ENCODE data around the gene DKK2.
A peak's percentile ranks its signal among the peaks of the same experiment; 100 is the strongest.
"Not testable (repeated sequence)": the region's sequence is repeated elsewhere in the genome, so short reads cannot be mapped to it uniquely, and the experiment has no call there.

Gene DKK2

GRCh38 chr4:106929248-106929647 lies 106.9 kb downstream of the DKK2 start:
- no peaks in the 10 kb centered on the region for H3K27me3 ChIP-seq (ENCODE audit: control insufficient read depth, insufficient read depth, low read length)
- no peaks in the 10 kb centered on the region for H3K4me1 ChIP-seq (ENCODE audit: control insufficient read depth, insufficient read depth, low read length)
- no peaks in the 10 kb centered on the region for H3K9me3 ChIP-seq (ENCODE audit: control insufficient read depth, insufficient read depth, low read length)
- no peaks in the 10 kb centered on the region for H3K36me3 ChIP-seq (ENCODE audit: control insufficient read depth, insufficient read depth, low read length)
- no peak overlapping the region for H3K27ac ChIP-seq (ENCODE audit: low read length)
- no peak for DNase-seq (ENCODE audit: low read depth, low spot score)
- no peak overlapping the region for H3K4me3 ChIP-seq (ENCODE audit: low read length)
- no CpG with 5 or more reads among the region's 2 CpGs for WGBS (ENCODE audit: insufficient coverage, insufficient read length)

DNA sequence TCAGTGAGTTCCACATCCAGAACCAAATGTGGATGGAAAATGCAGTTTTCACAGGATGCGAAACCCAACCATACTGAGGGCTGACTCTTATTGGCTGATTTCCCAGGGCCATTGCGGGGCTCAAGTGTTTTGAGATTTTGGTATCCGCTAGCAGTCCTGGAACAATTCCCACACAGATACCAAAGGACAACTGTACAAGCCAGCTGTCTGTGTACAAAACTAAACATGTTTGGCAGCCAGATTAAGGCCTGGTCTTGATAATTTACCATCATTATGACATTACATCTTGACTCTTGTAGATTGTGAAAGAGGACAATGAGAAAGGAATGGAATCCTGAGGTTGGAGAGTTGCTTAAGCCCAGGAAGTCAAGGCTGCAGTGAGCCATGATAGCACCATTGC lies 121.9 kb downstream of the DKK2 start:
- Histone ChIP-seq H3K4me1 (ENCODE audit: control insufficient read depth, insufficient read depth, low read length) (no peaks in the 10 kb centered on the region), H3K36me3 (ENCODE audit: control insufficient read depth, insufficient read depth, low read length) (no peaks in the 10 kb centered on the region), H3K27me3 (ENCODE audit: control insufficient read depth, insufficient read depth, low read length) (no peaks in the 10 kb centered on the region), H3K9me3 (ENCODE audit: control insufficient read depth, insufficient read depth, low read length) (no peaks in the 10 kb centered on the region), H3K27ac (ENCODE audit: low read length) (no peak overlapping the region), H3K4me3 (ENCODE audit: low read length) (no peak overlapping the region)
- DNase-seq (ENCODE audit: low read depth, low spot score): no peak
- no CpG with 5 or more reads among the region's 3 CpGs for WGBS (ENCODE audit: insufficient coverage, insufficient read length)

DNA sequence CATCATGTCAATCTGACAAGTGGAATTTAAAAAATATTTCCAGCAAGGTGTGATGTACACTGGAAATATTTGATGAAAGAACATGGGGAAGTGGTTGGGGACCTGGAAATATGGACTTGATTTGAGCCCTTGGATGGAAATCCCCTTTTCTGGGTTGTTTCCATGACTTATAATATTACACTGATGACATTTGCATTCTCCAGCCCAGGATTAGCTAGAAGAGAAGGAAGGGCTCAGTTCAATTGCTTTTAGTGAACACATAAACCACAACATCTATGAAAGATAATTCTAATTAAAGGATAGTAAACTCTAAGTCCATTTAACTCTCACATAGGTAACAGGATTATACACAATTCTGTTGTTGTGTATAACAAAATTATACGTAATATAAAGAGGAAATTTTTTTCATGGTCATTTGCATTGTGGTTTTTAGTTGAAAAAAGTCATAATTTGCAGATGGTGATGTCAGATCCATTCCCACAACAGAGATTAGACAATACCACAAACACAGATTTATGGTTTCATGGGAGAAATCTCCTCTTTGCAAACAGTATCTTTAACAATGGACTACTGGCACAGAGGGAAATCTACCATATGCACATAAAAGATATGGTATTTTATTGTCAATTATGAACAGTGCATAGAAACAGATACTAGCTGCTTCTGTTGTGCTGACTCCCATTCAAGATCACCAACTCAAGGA lies 126.5 kb downstream of the DKK2 start:
- H3K4me3 ChIP-seq (ENCODE audit: low read length): no peak overlapping the region
- no peaks in the 10 kb centered on the region for H3K36me3 ChIP-seq (ENCODE audit: control insufficient read depth, insufficient read depth, low read length)
- no peak overlapping the region for H3K27ac ChIP-seq (ENCODE audit: low read length)
- WGBS (ENCODE audit: insufficient coverage, insufficient read length): 100% methylated on average over 1 of the region's 1 CpG
- DNase-seq (ENCODE audit: low read depth, low spot score): no peak
- no peaks in the 10 kb centered on the region for H3K27me3 ChIP-seq (ENCODE audit: control insufficient read depth, insufficient read depth, low read length)
- H3K4me1 ChIP-seq (ENCODE audit: control insufficient read depth, insufficient read depth, low read length): no peaks in the 10 kb centered on the region
- no peaks in the 10 kb centered on the region for H3K9me3 ChIP-seq (ENCODE audit: control insufficient read depth, insufficient read depth, low read length)

GRCh38 chr4:106908049-106908448 lies 128.1 kb downstream of the DKK2 start:
- not testable (repeated sequence) for H3K4me1 ChIP-seq (ENCODE audit: control insufficient read depth, insufficient read depth, low read length); H3K4me3 ChIP-seq (ENCODE audit: low read length); H3K9me3 ChIP-seq (ENCODE audit: control insufficient read depth, insufficient read depth, low read length); H3K27me3 ChIP-seq (ENCODE audit: control insufficient read depth, insufficient read depth, low read length); H3K27ac ChIP-seq (ENCODE audit: low read length); H3K36me3 ChIP-seq (ENCODE audit: control insufficient read depth, insufficient read depth, low read length); DNase-seq (ENCODE audit: low read depth, low spot score)
- WGBS (ENCODE audit: insufficient coverage, insufficient read length): no CpG with 5 or more reads among the region's 11 CpGs

- no peak overlapping the region for H3K27ac ChIP-seq (ENCODE audit: low read length)
- DNase-seq (ENCODE audit: low read depth, low spot score): no peak
- H3K27me3 ChIP-seq (ENCODE audit: control insufficient read depth, insufficient read depth, low read length): no peaks in the 10 kb centered on the region
- H3K36me3 ChIP-seq (ENCODE audit: control insufficient read depth, insufficient read depth, low read length): no peaks in the 10 kb centered on the region
- no peaks in the 10 kb centered on the region for H3K4me1 ChIP-seq (ENCODE audit: control insufficient read depth, insufficient read depth, low read length)
- WGBS (ENCODE audit: insufficient coverage, insufficient read length): no CpG with 5 or more reads among the region's 2 CpGs
- H3K4me3 ChIP-seq (ENCODE audit: low read length): no peak overlapping the region
- no peaks in the 10 kb centered on the region for H3K9me3 ChIP-seq (ENCODE audit: control insufficient read depth, insufficient read depth, low read length)
Observed at GRCh38 chr4:106907216-106907615, 128.9 kb downstream of the DKK2 start.

DNA sequence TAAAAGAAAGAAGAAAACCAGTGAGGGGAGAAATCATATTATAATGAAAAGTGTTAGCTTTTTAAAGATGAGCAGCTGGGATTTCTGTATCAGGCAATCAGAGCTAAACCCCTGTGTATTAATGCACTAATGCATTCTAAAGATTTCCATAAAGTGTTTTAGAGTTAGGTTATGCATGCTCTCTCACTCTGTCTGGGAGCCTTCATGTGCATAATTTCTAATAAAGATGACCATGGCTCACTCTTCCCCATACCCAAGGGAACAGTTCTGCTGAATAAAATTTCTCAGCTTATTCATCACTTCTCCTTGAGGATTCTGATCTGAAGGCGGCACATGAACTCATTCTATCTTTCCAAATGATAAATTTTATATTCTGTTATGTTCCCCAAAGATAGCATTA lies 129.4 kb downstream of the DKK2 start:
- Histone ChIP-seq H3K4me1 (ENCODE audit: control insufficient read depth, insufficient read depth, low read length) (no peaks in the 10 kb centered on the region), H3K27ac (ENCODE audit: low read length) (no peak overlapping the region), H3K27me3 (ENCODE audit: control insufficient read depth, insufficient read depth, low read length) (no peaks in the 10 kb centered on the region), H3K4me3 (ENCODE audit: low read length) (no peak overlapping the region), H3K36me3 (ENCODE audit: control insufficient read depth, insufficient read depth, low read length) (no peaks in the 10 kb centered on the region), H3K9me3 (ENCODE audit: control insufficient read depth, insufficient read depth, low read length) (no peaks in the 10 kb centered on the region)
- DNase-seq (ENCODE audit: low read depth, low spot score): no peak
- no CpG with 5 or more reads among the region's 1 CpG for WGBS (ENCODE audit: insufficient coverage, insufficient read length)

DNA sequence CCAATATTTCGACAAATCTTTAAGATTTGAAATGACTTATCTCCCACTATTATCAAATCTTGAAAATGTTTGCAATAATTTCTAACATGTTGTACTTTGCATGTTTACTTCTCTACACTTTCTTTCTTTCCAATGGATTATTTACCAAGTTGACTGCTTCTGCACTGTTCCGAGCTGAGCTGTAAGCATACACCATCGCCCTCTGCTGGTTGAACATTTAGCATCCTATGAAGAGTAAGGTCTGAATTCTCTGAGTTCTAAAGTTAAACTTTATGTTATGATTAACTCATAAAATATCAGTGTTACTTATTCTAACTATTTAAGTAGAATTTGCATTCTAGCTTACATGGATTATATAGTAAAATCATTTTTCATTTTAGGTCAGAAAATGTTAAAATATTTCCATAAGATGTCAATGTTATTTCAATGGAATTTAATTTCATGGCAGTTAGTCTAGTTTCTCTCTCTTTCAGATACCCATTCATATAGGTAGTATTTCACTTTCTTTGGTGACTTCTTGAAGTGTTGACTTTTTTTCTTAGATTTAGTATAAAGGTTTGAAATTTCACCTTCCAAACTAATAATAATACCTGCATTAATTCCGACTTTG lies 137.4 kb downstream of the DKK2 start:
- WGBS (ENCODE audit: insufficient coverage, insufficient read length): 100% methylated on average over 1 of the region's 4 CpGs
- no peaks in the 10 kb centered on the region for H3K36me3 ChIP-seq (ENCODE audit: control insufficient read depth, insufficient read depth, low read length)
- no peaks in the 10 kb centered on the region for H3K9me3 ChIP-seq (ENCODE audit: control insufficient read depth, insufficient read depth, low read length)
- H3K4me3 ChIP-seq (ENCODE audit: low read length): no peak overlapping the region
- no peaks in the 10 kb centered on the region for H3K27me3 ChIP-seq (ENCODE audit: control insufficient read depth, insufficient read depth, low read length)
- H3K4me1 ChIP-seq (ENCODE audit: control insufficient read depth, insufficient read depth, low read length): no peaks in the 10 kb centered on the region
- peak; percentile 16 for DNase-seq (ENCODE audit: low read depth, low spot score)
- H3K27ac ChIP-seq (ENCODE audit: low read length): no peak overlapping the region

DNA sequence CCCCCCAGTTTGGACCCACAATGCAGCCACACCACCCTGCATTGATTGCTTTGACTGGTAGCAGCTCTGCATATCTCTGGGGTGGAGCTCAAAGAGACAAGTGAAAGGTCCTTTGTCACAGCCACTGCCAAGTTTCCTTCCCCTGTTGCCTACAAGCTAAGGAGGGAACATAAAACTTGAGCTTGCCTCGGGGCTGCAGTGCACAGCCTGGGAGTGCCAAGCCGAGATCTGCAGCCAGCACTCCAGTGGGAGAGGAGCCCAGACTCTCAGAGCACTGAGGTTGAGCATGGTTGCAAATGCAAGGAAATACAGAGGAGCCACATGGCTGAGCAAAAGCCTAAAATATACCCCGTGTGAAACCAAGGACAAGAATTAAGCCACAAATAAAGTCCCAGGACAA lies 142.2 kb downstream of the DKK2 start:
- WGBS (ENCODE audit: insufficient coverage, insufficient read length): no CpG with 5 or more reads among the region's 3 CpGs
- no peaks in the 10 kb centered on the region for H3K4me1 ChIP-seq (ENCODE audit: control insufficient read depth, insufficient read depth, low read length)
- no peak overlapping the region for H3K27ac ChIP-seq (ENCODE audit: low read length)
- no peak overlapping the region for H3K4me3 ChIP-seq (ENCODE audit: low read length)
- no peaks in the 10 kb centered on the region for H3K9me3 ChIP-seq (ENCODE audit: control insufficient read depth, insufficient read depth, low read length)
- no peak for DNase-seq (ENCODE audit: low read depth, low spot score)
- H3K36me3 ChIP-seq (ENCODE audit: control insufficient read depth, insufficient read depth, low read length): no peaks in the 10 kb centered on the region
- no peaks in the 10 kb centered on the region for H3K27me3 ChIP-seq (ENCODE audit: control insufficient read depth, insufficient read depth, low read length)

- no peaks in the 10 kb centered on the region for H3K27me3 ChIP-seq (ENCODE audit: control insufficient read depth, insufficient read depth, low read length)
- H3K36me3 ChIP-seq (ENCODE audit: control insufficient read depth, insufficient read depth, low read length): no peaks in the 10 kb centered on the region
- no peak overlapping the region for H3K4me3 ChIP-seq (ENCODE audit: low read length)
- no peak overlapping the region for H3K27ac ChIP-seq (ENCODE audit: low read length)
- no peak for DNase-seq (ENCODE audit: low read depth, low spot score)
- no peaks in the 10 kb centered on the region for H3K9me3 ChIP-seq (ENCODE audit: control insufficient read depth, insufficient read depth, low read length)
- H3K4me1 ChIP-seq (ENCODE audit: control insufficient read depth, insufficient read depth, low read length): no peaks in the 10 kb centered on the region
- no CpG with 5 or more reads among the region's 8 CpGs for WGBS (ENCODE audit: insufficient coverage, insufficient read length)
Observed at GRCh38 chr4:106893395-106893881, 142.7 kb downstream of the DKK2 start.

DNA sequence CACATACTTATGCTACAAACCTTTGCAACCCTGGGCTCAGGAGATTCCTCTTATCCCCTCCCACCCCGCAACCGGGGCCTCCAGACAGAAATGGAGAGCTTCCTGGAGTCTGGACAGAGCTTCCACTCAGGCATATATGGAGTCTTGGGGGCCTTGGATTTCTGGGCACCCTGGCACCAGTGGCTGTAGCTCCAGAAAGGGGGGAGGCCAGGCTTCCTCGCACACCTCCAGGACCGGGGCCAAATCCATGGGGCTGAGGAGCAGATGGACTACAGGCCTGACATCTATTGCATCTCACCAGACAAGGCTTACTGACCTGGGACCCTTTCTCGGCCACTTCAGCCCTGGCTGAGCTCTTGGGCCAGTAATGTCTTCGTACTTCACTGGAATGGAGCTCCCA lies 143.3 kb downstream of the DKK2 start:
- Histone ChIP-seq H3K27ac (ENCODE audit: low read length) (no peak overlapping the region), H3K4me1 (ENCODE audit: control insufficient read depth, insufficient read depth, low read length) (no peaks in the 10 kb centered on the region), H3K4me3 (ENCODE audit: low read length) (no peak overlapping the region), H3K36me3 (ENCODE audit: control insufficient read depth, insufficient read depth, low read length) (no peaks in the 10 kb centered on the region), H3K27me3 (ENCODE audit: control insufficient read depth, insufficient read depth, low read length) (no peaks in the 10 kb centered on the region), H3K9me3 (ENCODE audit: control insufficient read depth, insufficient read depth, low read length) (no peaks in the 10 kb centered on the region)
- no CpG with 5 or more reads among the region's 6 CpGs for WGBS (ENCODE audit: insufficient coverage, insufficient read length)
- DNase-seq (ENCODE audit: low read depth, low spot score): no peak

DNA sequence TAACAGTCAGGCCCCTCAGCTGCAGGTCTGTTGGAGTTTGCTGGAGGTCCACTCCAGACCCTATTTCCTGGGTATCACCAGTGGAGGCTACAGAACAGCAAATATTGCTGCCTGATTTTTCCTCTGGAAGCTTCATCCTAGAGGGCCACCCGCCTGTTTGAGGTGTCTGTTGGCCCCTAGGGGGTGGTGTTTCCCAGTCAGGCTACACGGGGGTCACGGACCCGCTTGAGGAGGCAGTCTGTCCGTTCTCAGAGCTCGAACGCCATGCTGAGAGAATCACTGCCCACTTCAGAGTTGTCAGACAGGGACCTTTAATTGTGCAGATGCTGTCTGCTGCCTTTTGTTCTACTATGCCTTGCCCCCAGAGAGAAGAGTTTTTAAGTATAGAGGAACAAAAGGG lies 160.8 kb downstream of the DKK2 start:
- H3K4me1 ChIP-seq (ENCODE audit: control insufficient read depth, insufficient read depth, low read length): no peaks in the 10 kb centered on the region

More for the DNA sequence above, 160.8 kb downstream of the DKK2 start:
- peak; percentile 9 for DNase-seq (ENCODE audit: low read depth, low spot score)
- WGBS (ENCODE audit: insufficient coverage, insufficient read length): no CpG with 5 or more reads among the region's 7 CpGs
- H3K36me3 ChIP-seq (ENCODE audit: control insufficient read depth, insufficient read depth, low read length): no peaks in the 10 kb centered on the region
- no peaks in the 10 kb centered on the region for H3K27me3 ChIP-seq (ENCODE audit: control insufficient read depth, insufficient read depth, low read length)
- H3K9me3 ChIP-seq (ENCODE audit: control insufficient read depth, insufficient read depth, low read length): no peaks in the 10 kb centered on the region
- H3K27ac ChIP-seq (ENCODE audit: low read length): no peak overlapping the region
- H3K4me3 ChIP-seq (ENCODE audit: low read length): no peak overlapping the region

Measured in iPS DF 6.9 (cell line).